GM18868 (cell line): ENCODE measurements around the gene UBE2E1.
"Not testable (repeated sequence)": the region's sequence is repeated elsewhere in the genome, so short reads cannot be mapped to it uniquely, and the experiment has no call there.

ENCODE experiments used
- ATAC-seq: cut with Tn5 transposase; IDR thresholded peaks from one replicate; pipeline ENCODE4 v1.9.1; 2021; ENCODE audit warnings: mild to moderate bottlenecking, moderate library complexity; ENCODE audit not compliant: unreplicated experiment

The UBE2E1 gene

GRCh38 chr3:23913873-23914743 lies 108.4 kb downstream of the UBE2E1 start:
- ATAC-seq: no peak

GRCh38 chr3:23915537-23916108 lies 109.9 kb downstream of the UBE2E1 start:
- no peak for ATAC-seq

- peak; percentile 40 for ATAC-seq
These were observed 110.6 kb downstream of the UBE2E1 start for GRCh38 chr3:23916152-23916885.

- ATAC-seq: peak; percentile 92
These were observed 111.3 kb downstream of the UBE2E1 start, which contains the start of the genes NKIRAS1 and RPL15 for GRCh38 chr3:23916886-23917678. Gene NKIRAS1 (minus strand): TSS chr3:23916990. CDS start chr3:23910904, 6,086 bp downstream. Gene RPL15 (plus strand): TSS chr3:23917132. CDS start chr3:23917860, 728 bp downstream.

- ATAC-seq: not testable (repeated sequence)
These were observed 112.0 kb downstream of the UBE2E1 start for GRCh38 chr3:23917679-23918303.

GRCh38 chr3:23918331-23918730 lies 112.6 kb downstream of the UBE2E1 start:
- ATAC-seq: not testable (repeated sequence)

- no peak for ATAC-seq
These were observed 113.9 kb downstream of the UBE2E1 start for GRCh38 chr3:23919628-23920027.

GRCh38 chr3:23920151-23920655 lies 114.4 kb downstream of the UBE2E1 start:
- no peak for ATAC-seq

GRCh38 chr3:23921052-23921511 lies 115.3 kb downstream of the UBE2E1 start:
- no peak for ATAC-seq

GRCh38 chr3:23923786-23924185 lies 118.0 kb downstream of the UBE2E1 start:
- ATAC-seq: no peak

- no peak for ATAC-seq
These were observed 120.5 kb downstream of the UBE2E1 start for GRCh38 chr3:23926246-23926645.

GRCh38 chr3:23926736-23927135 lies 121.0 kb downstream of the UBE2E1 start:
- ATAC-seq: no peak

- peak; percentile 50 for ATAC-seq
These were observed 122.8 kb downstream of the UBE2E1 start for GRCh38 chr3:23928524-23928923.

- ATAC-seq: no peak
These were observed 125.8 kb downstream of the UBE2E1 start for GRCh38 chr3:23931597-23931996.

- ATAC-seq: no peak
These were observed 126.8 kb downstream of the UBE2E1 start for GRCh38 chr3:23932571-23932970.

GRCh38 chr3:23934253-23934652 lies 128.5 kb downstream of the UBE2E1 start:
- no peak for ATAC-seq

- no peak for ATAC-seq
These were observed 131.5 kb downstream of the UBE2E1 start for GRCh38 chr3:23937296-23937695.

- ATAC-seq: no peak
These were observed 132.9 kb downstream of the UBE2E1 start for GRCh38 chr3:23938688-23939087.

GRCh38 chr3:23940775-23941174 lies 135.0 kb downstream of the UBE2E1 start:
- ATAC-seq: no peak
